HEK293 (cell line): ENCODE data around the gene ZNF451.

ENCODE experiments used
- HOXC10 ChIP-seq: sonication (generic); formaldehyde crosslinking; IDR thresholded peaks from 2 replicates; pipeline ENCODE4 v1.8.1; 2023; ENCODE audit warnings: mild to moderate bottlenecking, missing genetic modification reagents
- IKZF3 ChIP-seq: fragments of 450-650 bp; IDR thresholded peaks from 2 replicates; pipeline ENCODE4 v1.5.0; 2018; ENCODE audit warnings: missing biosample characterization, mild to moderate bottlenecking, missing genetic modification characterization, moderate library complexity
- KLF9 ChIP-seq: fragments of 450-650 bp; formaldehyde crosslinking; IDR thresholded peaks from 2 replicates; pipeline ENCODE4 v1.5.1; 2016; ENCODE audit warnings: missing biosample characterization, missing genetic modification characterization, low read depth
- OSR2 ChIP-seq: fragments of 450-650 bp; formaldehyde crosslinking; IDR thresholded peaks from 2 replicates; pipeline ENCODE4 v1.5.1; 2016; ENCODE audit warnings: missing biosample characterization, missing genetic modification characterization
- SP7 ChIP-seq: fragments of 450-650 bp; formaldehyde crosslinking; IDR thresholded peaks from 2 replicates; pipeline ENCODE4 v1.5.1; 2016; ENCODE audit warnings: missing biosample characterization, missing genetic modification characterization
- ZBTB20 ChIP-seq: fragments of 450-650 bp; formaldehyde crosslinking; IDR thresholded peaks from 2 replicates; pipeline ENCODE4 v1.5.1; 2016; ENCODE audit warnings: missing biosample characterization, missing genetic modification characterization
- ZBTB48 ChIP-seq: fragments of 450-650 bp; formaldehyde crosslinking; IDR thresholded peaks from 2 replicates; pipeline ENCODE4 v1.5.1; 2016; ENCODE audit warnings: missing biosample characterization, missing genetic modification characterization
- ZBTB7A ChIP-seq: fragments of 450-650 bp; formaldehyde crosslinking; IDR thresholded peaks from 2 replicates; pipeline ENCODE4 v1.5.1; 2016; ENCODE audit warnings: low read depth, missing biosample characterization, missing genetic modification characterization
- ZNF121 ChIP-seq: fragments of 450-650 bp; formaldehyde crosslinking; IDR thresholded peaks from 2 replicates; pipeline ENCODE4 v1.5.1; 2016; ENCODE audit warnings: missing biosample characterization, missing genetic modification characterization
- ZNF2 ChIP-seq: fragments of 450-650 bp; formaldehyde crosslinking; IDR thresholded peaks from 2 replicates; pipeline ENCODE4 v1.5.1; 2016; ENCODE audit warnings: missing biosample characterization, missing genetic modification characterization
- ZNF324 ChIP-seq: fragments of 450-650 bp; formaldehyde crosslinking; IDR thresholded peaks from 2 replicates; pipeline ENCODE4 v1.5.1; 2016; ENCODE audit warnings: missing biosample characterization, missing genetic modification characterization
- ZNF341 ChIP-seq: fragments of 450-650 bp; formaldehyde crosslinking; IDR thresholded peaks from 2 replicates; pipeline ENCODE4; 2016; ENCODE audit warnings: low read depth, missing biosample characterization, missing genetic modification characterization
- ZNF366 ChIP-seq: fragments of 450-650 bp; formaldehyde crosslinking; conservative IDR thresholded peaks from 2 replicates; pipeline ENCODE4 v1.5.1; 2016; ENCODE audit warnings: missing biosample characterization, missing genetic modification characterization
- ZNF394 ChIP-seq: fragments of 450-650 bp; formaldehyde crosslinking; IDR thresholded peaks from 2 replicates; pipeline ENCODE4 v1.5.1; 2016; ENCODE audit warnings: missing biosample characterization, missing genetic modification characterization, mild to moderate bottlenecking, moderate library complexity, borderline replicate concordance
- ZNF501 ChIP-seq: fragments of 450-650 bp; formaldehyde crosslinking; IDR thresholded peaks from 2 replicates; pipeline ENCODE4 v1.5.1; 2016; ENCODE audit warnings: missing biosample characterization, missing genetic modification characterization
- ZNF610 ChIP-seq: fragments of 450-650 bp; formaldehyde crosslinking; IDR thresholded peaks from 2 replicates; pipeline ENCODE4 v1.5.1; 2016; ENCODE audit warnings: missing biosample characterization, missing genetic modification characterization, borderline replicate concordance
- ZNF629 ChIP-seq: fragments of 450-650 bp; formaldehyde crosslinking; IDR thresholded peaks from 2 replicates; pipeline ENCODE4 v1.5.1; 2017; ENCODE audit warnings: missing biosample characterization, missing genetic modification characterization
- ZNF660 ChIP-seq: fragments of 450-650 bp; IDR thresholded peaks from 2 replicates; pipeline ENCODE4 v1.5.1; 2018; ENCODE audit warnings: missing biosample characterization, mild to moderate bottlenecking, missing genetic modification characterization
- TF ChIP-seq, protein P1 (sequence below): fragments of 450-650 bp; formaldehyde crosslinking; IDR thresholded peaks from 2 replicates; pipeline ENCODE4 v1.5.1; 2016; ENCODE audit warnings: missing biosample characterization, missing genetic modification characterization
- TF ChIP-seq, protein P2 (sequence below): fragments of 450-650 bp; formaldehyde crosslinking; IDR thresholded peaks from 2 replicates; pipeline ENCODE4 v1.5.1; 2016; ENCODE audit warnings: missing biosample characterization, missing genetic modification characterization
- TF ChIP-seq, protein P3 (sequence below): fragments of 450-650 bp; formaldehyde crosslinking; IDR thresholded peaks from 2 replicates; pipeline ENCODE4 v1.5.1; 2016; ENCODE audit warnings: missing biosample characterization, missing genetic modification characterization
- TF ChIP-seq, protein P4 (sequence below): fragments of 450-650 bp; formaldehyde crosslinking; IDR thresholded peaks from 2 replicates; pipeline ENCODE4 v1.5.1; 2016; ENCODE audit warnings: missing biosample characterization, missing genetic modification characterization
- TF ChIP-seq, protein P5 (sequence below): fragments of 450-650 bp; formaldehyde crosslinking; IDR thresholded peaks from 2 replicates; pipeline ENCODE4 v1.5.1; 2016; ENCODE audit warnings: missing biosample characterization, missing genetic modification characterization
- TF ChIP-seq, protein P6 (sequence below): fragments of 450-650 bp; formaldehyde crosslinking; IDR thresholded peaks from 2 replicates; pipeline ENCODE4 v1.5.1; 2016; ENCODE audit warnings: missing biosample characterization, missing genetic modification characterization
- TF ChIP-seq, protein P7 (sequence below): fragments of 450-650 bp; formaldehyde crosslinking; IDR thresholded peaks from 2 replicates; pipeline ENCODE4 v1.5.1; 2016; ENCODE audit warnings: missing biosample characterization, missing genetic modification characterization

The ZNF451 gene

DNA sequence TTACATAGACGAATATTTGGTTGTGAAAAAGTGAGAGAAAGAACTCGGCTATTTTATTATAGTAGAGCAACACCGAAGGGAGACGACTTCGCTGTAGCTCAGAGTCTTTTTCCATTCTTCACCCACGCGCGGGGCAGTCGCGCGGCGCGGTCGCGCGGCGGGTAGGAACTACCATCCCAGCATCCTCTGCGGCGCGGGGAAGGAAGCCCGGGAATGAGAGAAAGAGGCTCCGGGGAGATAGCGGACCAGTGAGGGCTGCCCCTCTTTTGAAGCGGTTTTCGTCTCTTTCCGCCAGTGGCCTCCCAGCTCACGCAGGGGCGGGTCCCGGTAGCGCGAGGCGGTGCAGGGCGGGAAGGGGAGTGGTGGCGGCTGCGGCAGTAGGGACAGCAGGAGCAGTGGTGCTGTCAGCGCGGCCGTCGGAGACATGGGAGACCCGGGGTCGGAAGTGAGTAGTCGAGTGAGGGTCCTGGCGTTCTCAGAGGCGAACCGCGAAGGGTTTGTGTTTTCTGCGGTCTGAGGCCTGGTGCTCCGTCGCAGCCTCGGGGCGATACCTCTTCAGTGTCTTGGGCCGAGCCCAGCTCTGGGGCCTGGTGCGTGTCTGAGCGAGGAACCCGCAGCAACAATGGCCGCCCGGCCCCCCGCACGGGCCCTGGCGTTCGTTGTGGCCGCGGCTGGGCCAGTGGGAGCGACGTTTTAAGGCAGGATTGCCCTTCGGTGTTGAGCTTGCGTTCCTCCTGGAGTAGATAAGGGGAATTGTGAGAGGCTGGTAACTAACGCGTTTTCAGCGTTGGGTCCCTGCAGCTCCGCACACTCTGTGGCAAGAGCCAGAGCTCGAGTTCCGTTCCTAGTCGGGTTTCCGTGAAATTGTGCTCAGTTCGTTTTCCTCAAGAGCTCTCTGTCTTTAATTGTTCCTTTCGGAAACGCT, 43.4 kb upstream of the ZNF451 start, which contains the start of gene KIAA1586 (continued):
- TF ChIP-seq ZNF610 (tag by site-specific recombination) (peak; percentile 68; the same call in 1 of the 2 replicates), KLF9 (tag by site-specific recombination) (peak; percentile 91), ZNF2 (tag by site-specific recombination) (peak; percentile 64; the same call in 1 of the 2 replicates), ZNF501 (tag by site-specific recombination) (peak; percentile 96), ZNF121 (tag by site-specific recombination) (0 out of 2 replicates have a peak, but pooled peaks have one; percentile 19), ZNF341 (tag by site-specific recombination) (peak; percentile 60), ZNF324 (tag by site-specific recombination) (peak; percentile 64; the same call in 1 of the 2 replicates), ZBTB48 (tag by site-specific recombination) (0 out of 2 replicates have a peak, but pooled peaks have one; percentile 43), ZNF629 (tag by site-specific recombination) (peak; percentile 78), ZNF394 (peak; percentile 75; the same call in 1 of the 2 replicates), ZBTB7A (tag by site-specific recombination) (peak; percentile 52; the same call in 1 of the 2 replicates), ZNF366 (tag by site-specific recombination) (peak; percentile 97), HOXC10 (0 out of 2 replicates have a peak, but pooled peaks have one; percentile 68), SP7 (peak; percentile 77), ZBTB20 (peak; percentile 100), OSR2 (tag by site-specific recombination) (peak; percentile 84), ZNF660 (tag by site-specific recombination) (peak; percentile 72), IKZF3 (peak; percentile 92)
- TF ChIP-seq, protein P1, sequence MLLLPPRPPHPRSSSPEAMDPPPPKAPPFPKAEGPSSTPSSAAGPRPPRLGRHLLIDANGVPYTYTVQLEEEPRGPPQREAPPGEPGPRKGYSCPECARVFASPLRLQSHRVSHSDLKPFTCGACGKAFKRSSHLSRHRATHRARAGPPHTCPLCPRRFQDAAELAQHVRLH (tag by site-specific recombination): peak; percentile 98
- TF ChIP-seq, protein P2, sequence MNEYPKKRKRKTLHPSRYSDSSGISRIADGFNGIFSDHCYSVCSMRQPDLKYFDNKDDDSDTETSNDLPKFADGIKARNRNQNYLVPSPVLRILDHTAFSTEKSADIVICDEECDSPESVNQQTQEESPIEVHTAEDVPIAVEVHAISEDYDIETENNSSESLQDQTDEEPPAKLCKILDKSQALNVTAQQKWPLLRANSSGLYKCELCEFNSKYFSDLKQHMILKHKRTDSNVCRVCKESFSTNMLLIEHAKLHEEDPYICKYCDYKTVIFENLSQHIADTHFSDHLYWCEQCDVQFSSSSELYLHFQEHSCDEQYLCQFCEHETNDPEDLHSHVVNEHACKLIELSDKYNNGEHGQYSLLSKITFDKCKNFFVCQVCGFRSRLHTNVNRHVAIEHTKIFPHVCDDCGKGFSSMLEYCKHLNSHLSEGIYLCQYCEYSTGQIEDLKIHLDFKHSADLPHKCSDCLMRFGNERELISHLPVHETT (tag by site-specific recombination): peak; percentile 72; the same call in 1 of the 2 replicates
- TF ChIP-seq, protein P3, sequence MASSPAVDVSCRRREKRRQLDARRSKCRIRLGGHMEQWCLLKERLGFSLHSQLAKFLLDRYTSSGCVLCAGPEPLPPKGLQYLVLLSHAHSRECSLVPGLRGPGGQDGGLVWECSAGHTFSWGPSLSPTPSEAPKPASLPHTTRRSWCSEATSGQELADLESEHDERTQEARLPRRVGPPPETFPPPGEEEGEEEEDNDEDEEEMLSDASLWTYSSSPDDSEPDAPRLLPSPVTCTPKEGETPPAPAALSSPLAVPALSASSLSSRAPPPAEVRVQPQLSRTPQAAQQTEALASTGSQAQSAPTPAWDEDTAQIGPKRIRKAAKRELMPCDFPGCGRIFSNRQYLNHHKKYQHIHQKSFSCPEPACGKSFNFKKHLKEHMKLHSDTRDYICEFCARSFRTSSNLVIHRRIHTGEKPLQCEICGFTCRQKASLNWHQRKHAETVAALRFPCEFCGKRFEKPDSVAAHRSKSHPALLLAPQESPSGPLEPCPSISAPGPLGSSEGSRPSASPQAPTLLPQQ: peak; percentile 64; the same call in 1 of the 2 replicates
- TF ChIP-seq, protein P4, sequence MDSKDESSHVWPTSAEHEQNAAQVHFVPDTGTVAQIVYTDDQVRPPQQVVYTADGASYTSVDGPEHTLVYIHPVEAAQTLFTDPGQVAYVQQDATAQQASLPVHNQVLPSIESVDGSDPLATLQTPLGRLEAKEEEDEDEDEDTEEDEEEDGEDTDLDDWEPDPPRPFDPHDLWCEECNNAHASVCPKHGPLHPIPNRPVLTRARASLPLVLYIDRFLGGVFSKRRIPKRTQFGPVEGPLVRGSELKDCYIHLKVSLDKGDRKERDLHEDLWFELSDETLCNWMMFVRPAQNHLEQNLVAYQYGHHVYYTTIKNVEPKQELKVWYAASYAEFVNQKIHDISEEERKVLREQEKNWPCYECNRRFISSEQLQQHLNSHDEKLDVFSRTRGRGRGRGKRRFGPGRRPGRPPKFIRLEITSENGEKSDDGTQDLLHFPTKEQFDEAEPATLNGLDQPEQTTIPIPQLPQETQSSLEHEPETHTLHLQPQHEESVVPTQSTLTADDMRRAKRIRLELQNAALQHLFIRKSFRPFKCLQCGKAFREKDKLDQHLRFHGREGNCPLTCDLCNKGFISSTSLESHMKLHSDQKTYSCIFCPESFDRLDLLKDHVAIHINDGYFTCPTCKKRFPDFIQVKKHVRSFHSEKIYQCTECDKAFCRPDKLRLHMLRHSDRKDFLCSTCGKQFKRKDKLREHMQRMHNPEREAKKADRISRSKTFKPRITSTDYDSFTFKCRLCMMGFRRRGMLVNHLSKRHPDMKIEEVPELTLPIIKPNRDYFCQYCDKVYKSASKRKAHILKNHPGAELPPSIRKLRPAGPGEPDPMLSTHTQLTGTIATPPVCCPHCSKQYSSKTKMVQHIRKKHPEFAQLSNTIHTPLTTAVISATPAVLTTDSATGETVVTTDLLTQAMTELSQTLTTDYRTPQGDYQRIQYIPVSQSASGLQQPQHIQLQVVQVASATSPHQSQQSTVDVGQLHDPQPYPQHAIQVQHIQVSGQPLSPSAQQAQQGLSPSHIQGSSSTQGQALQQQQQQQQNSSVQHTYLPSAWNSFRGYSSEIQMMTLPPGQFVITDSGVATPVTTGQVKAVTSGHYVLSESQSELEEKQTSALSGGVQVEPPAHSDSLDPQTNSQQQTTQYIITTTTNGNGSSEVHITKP (tag by site-specific recombination): peak; percentile 78
- TF ChIP-seq, protein P5, sequence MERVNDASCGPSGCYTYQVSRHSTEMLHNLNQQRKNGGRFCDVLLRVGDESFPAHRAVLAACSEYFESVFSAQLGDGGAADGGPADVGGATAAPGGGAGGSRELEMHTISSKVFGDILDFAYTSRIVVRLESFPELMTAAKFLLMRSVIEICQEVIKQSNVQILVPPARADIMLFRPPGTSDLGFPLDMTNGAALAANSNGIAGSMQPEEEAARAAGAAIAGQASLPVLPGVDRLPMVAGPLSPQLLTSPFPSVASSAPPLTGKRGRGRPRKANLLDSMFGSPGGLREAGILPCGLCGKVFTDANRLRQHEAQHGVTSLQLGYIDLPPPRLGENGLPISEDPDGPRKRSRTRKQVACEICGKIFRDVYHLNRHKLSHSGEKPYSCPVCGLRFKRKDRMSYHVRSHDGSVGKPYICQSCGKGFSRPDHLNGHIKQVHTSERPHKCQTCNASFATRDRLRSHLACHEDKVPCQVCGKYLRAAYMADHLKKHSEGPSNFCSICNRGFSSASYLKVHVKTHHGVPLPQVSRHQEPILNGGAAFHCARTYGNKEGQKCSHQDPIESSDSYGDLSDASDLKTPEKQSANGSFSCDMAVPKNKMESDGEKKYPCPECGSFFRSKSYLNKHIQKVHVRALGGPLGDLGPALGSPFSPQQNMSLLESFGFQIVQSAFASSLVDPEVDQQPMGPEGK (tag by site-specific recombination): peak; percentile 89
- TF ChIP-seq, protein P6, sequence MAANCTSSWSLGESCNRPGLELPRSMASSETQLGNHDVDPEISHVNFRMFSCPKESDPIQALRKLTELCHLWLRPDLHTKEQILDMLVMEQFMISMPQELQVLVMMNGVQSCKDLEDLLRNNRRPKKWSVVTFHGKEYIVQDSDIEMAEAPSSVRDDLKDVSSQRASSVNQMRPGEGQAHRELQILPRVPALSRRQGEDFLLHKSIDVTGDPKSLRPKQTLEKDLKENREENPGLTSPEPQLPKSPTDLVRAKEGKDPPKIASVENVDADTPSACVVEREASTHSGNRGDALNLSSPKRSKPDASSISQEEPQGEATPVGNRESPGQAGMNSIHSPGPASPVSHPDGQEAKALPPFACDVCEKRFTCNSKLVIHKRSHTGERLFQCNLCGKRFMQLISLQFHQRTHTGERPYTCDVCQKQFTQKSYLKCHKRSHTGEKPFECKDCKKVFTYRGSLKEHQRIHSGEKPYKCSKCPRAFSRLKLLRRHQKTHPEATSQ: peak; percentile 63; the same call in 1 of the 2 replicates
- TF ChIP-seq, protein P7, sequence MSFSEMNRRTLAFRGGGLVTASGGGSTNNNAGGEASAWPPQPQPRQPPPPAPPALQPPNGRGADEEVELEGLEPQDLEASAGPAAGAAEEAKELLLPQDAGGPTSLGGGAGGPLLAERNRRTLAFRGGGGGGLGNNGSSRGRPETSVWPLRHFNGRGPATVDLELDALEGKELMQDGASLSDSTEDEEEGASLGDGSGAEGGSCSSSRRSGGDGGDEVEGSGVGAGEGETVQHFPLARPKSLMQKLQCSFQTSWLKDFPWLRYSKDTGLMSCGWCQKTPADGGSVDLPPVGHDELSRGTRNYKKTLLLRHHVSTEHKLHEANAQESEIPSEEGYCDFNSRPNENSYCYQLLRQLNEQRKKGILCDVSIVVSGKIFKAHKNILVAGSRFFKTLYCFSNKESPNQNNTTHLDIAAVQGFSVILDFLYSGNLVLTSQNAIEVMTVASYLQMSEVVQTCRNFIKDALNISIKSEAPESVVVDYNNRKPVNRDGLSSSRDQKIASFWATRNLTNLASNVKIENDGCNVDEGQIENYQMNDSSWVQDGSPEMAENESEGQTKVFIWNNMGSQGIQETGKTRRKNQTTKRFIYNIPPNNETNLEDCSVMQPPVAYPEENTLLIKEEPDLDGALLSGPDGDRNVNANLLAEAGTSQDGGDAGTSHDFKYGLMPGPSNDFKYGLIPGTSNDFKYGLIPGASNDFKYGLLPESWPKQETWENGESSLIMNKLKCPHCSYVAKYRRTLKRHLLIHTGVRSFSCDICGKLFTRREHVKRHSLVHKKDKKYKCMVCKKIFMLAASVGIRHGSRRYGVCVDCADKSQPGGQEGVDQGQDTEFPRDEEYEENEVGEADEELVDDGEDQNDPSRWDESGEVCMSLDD (tag by site-specific recombination): peak; percentile 36; the same call in 1 of the 2 replicates
